GM04504 (cell line): ENCODE measurements around the gene ADRA2B.
"Not testable (repeated sequence)": the region's sequence is repeated elsewhere in the genome, so short reads cannot be mapped to it uniquely, and the experiment has no call there.

Source experiments
- DNase-seq: peaks from one replicate; pipeline ENCODE4 v3.0.0-alpha.2; 2012; ENCODE audit warnings: low read depth

Gene ADRA2B

GRCh38 chr2:96116424-96116878, at the start of gene ADRA2B:
ADRA2B (minus strand) TSS chr2:96116571; CDS start chr2:96116149, 422 bp downstream.
- DNase-seq, result no peak

GRCh38 chr2:96164459-96165184, 48.3 kb upstream of the ADRA2B start:
- DNase-seq, result no peak

- no peak for DNase-seq
Observed at GRCh38 chr2:96163768-96164429, 47.5 kb upstream of the ADRA2B start.

GRCh38 chr2:96163415-96163767, 47.0 kb upstream of the ADRA2B start:
- DNase-seq, result no peak

GRCh38 chr2:96161898-96162297, 45.5 kb upstream of the ADRA2B start:
- no peak for DNase-seq

- not testable (repeated sequence) for DNase-seq
Observed at GRCh38 chr2:96160366-96160765, 44.0 kb upstream of the ADRA2B start.

GRCh38 chr2:96159084-96159830, 42.9 kb upstream of the ADRA2B start:
- DNase-seq, result no peak

GRCh38 chr2:96158554-96158940, 42.2 kb upstream of the ADRA2B start:
- no peak for DNase-seq

- DNase-seq, result no peak
Observed at GRCh38 chr2:96157649-96158553, 41.5 kb upstream of the ADRA2B start.

- no peak for DNase-seq
Observed at GRCh38 chr2:96156926-96157648, 40.7 kb upstream of the ADRA2B start.

GRCh38 chr2:96156011-96156820, 39.8 kb upstream of the ADRA2B start:
- DNase-seq, result no peak

- no peak for DNase-seq
Observed at GRCh38 chr2:96154506-96155380, 38.4 kb upstream of the ADRA2B start.

- DNase-seq, result no peak
Observed at GRCh38 chr2:96153991-96154431, 37.6 kb upstream of the ADRA2B start.

GRCh38 chr2:96153291-96153713, 36.9 kb upstream of the ADRA2B start:
- no peak for DNase-seq

GRCh38 chr2:96152304-96153161, 36.2 kb upstream of the ADRA2B start:
- DNase-seq, result no peak

GRCh38 chr2:96151595-96152303, 35.4 kb upstream of the ADRA2B start:
- DNase-seq, result no peak

GRCh38 chr2:96150791-96151594, 34.6 kb upstream of the ADRA2B start:
- no peak for DNase-seq
